GM23338 (cell line): ENCODE measurements around the gene ADAM10.

ENCODE experiments used
- CTCF ChIP-seq, 2 experiments: fragments of 200-600 bp in 1 of 2; sonication (generic) in 1 of 2; conservative IDR thresholded peaks; 2 replicates each; pipeline versions ENCODE4 v1.5.1 to v1.6.1; 2016 to 2017; ENCODE audit warnings: antibody characterized with exemption in 2 of 2, low read depth in 2 of 2, mild to moderate bottlenecking in 2 of 2, moderate library complexity in 1 of 2
- EZH2 ChIP-seq: fragments of 200-600 bp; sonication (generic); IDR thresholded peaks from one replicate; pipeline ENCODE4 v1.8.0; 2017; ENCODE audit warnings: antibody characterized with exemption, mild to moderate bottlenecking, low read depth; ENCODE audit not compliant: unreplicated experiment
- REST ChIP-seq: IDR thresholded peaks from one replicate; pipeline ENCODE4 v1.6.1; 2018; ENCODE audit warnings: antibody characterized with exemption; ENCODE audit not compliant: unreplicated experiment

- TF ChIP-seq CTCF (conservative IDR thresholded peaks at IDR 0.05; ENCODE audit: low read depth in 2 of 2), result no peak
- TF ChIP-seq REST, result no peak
- TF ChIP-seq EZH2, result no peak
These were observed 208.0 kb downstream of the ADAM10 start for GRCh38 chr15:58541410-58542087.
